Effector CD4-positive, alpha-beta T cell (primary cell): ENCODE data around the gene NOLC1.
A peak's percentile ranks its signal among the peaks of the same experiment; 100 is the strongest.

Source experiments
- DNase-seq: peaks from one replicate; pipeline ENCODE4 v3.0.0-alpha.2; 2020

NOLC1 gene

GRCh38 chr10:102122450-102122849 is 29.7 kb upstream of the NOLC1 start:
- no peak for DNase-seq

- DNase-seq: no peak
Observed at GRCh38 chr10:102123223-102123622, 29.0 kb upstream of the NOLC1 start.

GRCh38 chr10:102131286-102132170 is 20.7 kb upstream of the NOLC1 start:
- DNase-seq: no peak

- DNase-seq: no peak
Observed at GRCh38 chr10:102132193-102132562, 20.0 kb upstream of the NOLC1 start.

GRCh38 chr10:102132563-102133372 is 19.4 kb upstream of the NOLC1 start, which contains the start of gene PPRC1:
PPRC1 (plus strand) TSS chr10:102133040; CDS start chr10:102133069, 29 bp downstream.
- DNase-seq: peak; percentile 98

- no peak for DNase-seq
Observed at GRCh38 chr10:102133373-102134195, 18.6 kb upstream of the NOLC1 start.

GRCh38 chr10:102134416-102134815 is 17.8 kb upstream of the NOLC1 start:
- no peak for DNase-seq

GRCh38 chr10:102135956-102136526 is 16.1 kb upstream of the NOLC1 start:
- DNase-seq: no peak

GRCh38 chr10:102139281-102140110 is 12.7 kb upstream of the NOLC1 start:
- no peak for DNase-seq

GRCh38 chr10:102140218-102140617 is 12.0 kb upstream of the NOLC1 start:
- no peak for DNase-seq

GRCh38 chr10:102140913-102141540 is 11.2 kb upstream of the NOLC1 start:
- DNase-seq: no peak

- no peak for DNase-seq
Observed at GRCh38 chr10:102141583-102142107, 10.5 kb upstream of the NOLC1 start.

- no peak for DNase-seq
Observed at GRCh38 chr10:102146971-102147428, 5.2 kb upstream of the NOLC1 start.

GRCh38 chr10:102147561-102147960 is 4.6 kb upstream of the NOLC1 start:
- DNase-seq: no peak

- no peak for DNase-seq
Observed at GRCh38 chr10:102148275-102148674, 3.9 kb upstream of the NOLC1 start.

GRCh38 chr10:102150970-102151773 is 1.0 kb upstream of the NOLC1 start:
- DNase-seq: no peak

- DNase-seq: no peak
Observed at GRCh38 chr10:102152545-102152890, 329 bp downstream of the NOLC1 start.

GRCh38 chr10:102153093-102153620 is 968 bp downstream of the NOLC1 start:
- DNase-seq: no peak

GRCh38 chr10:102154466-102155116 is 2.4 kb downstream of the NOLC1 start:
- no peak for DNase-seq
